GM12872 (cell line): Measurements from ENCODE around the gene B4GALT4.

Experiments used
- TF ChIP-seq, protein P1 (sequence below): IDR thresholded peaks from 3 replicates; pipeline ENCODE4 v1.5.1; 2011; ENCODE audit warnings: low read depth, mild to moderate bottlenecking, low read length, moderate library complexity; ENCODE audit not compliant: insufficient read depth

Gene B4GALT4

GRCh38 chr3:119240591-119241434 is at the start of gene B4GALT4:
Gene B4GALT4, minus strand, starts transcription at chr3:119240878. Its CDS starts 10,779 bp downstream, at chr3:119230099.
- TF ChIP-seq, protein P1, sequence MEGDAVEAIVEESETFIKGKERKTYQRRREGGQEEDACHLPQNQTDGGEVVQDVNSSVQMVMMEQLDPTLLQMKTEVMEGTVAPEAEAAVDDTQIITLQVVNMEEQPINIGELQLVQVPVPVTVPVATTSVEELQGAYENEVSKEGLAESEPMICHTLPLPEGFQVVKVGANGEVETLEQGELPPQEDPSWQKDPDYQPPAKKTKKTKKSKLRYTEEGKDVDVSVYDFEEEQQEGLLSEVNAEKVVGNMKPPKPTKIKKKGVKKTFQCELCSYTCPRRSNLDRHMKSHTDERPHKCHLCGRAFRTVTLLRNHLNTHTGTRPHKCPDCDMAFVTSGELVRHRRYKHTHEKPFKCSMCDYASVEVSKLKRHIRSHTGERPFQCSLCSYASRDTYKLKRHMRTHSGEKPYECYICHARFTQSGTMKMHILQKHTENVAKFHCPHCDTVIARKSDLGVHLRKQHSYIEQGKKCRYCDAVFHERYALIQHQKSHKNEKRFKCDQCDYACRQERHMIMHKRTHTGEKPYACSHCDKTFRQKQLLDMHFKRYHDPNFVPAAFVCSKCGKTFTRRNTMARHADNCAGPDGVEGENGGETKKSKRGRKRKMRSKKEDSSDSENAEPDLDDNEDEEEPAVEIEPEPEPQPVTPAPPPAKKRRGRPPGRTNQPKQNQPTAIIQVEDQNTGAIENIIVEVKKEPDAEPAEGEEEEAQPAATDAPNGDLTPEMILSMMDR: no peak

GRCh38 chr3:119289404-119289770 is 48.7 kb upstream of the B4GALT4 start:
- TF ChIP-seq, protein P1: no peak

GRCh38 chr3:119288669-119289403 is 48.2 kb upstream of the B4GALT4 start:
- TF ChIP-seq, protein P1: no peak

GRCh38 chr3:119279584-119280243 is 39.0 kb upstream of the B4GALT4 start:
- TF ChIP-seq, protein P1: no peak

DNA sequence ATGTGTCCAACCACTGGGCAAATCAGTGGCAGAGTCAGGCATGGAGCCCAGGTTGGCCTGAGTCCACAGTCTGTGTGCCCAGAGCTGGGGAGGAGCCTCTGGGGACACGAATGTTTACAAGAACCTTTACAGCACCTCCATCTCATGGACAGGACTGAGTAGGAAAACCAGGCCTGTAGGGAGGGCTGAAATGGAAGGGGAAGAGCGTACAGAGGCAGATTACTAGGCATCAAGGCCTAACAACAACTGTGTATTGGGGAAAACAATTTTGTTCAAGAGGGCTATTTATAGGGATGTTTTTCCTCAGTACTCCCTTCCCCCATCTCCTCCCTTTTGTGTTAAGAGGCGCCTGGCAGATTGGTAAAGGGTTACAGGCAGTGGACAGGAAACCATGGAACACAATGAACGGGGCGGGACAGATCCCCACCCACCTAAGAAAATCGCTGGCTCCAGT is 38.5 kb upstream of the B4GALT4 start:
- TF ChIP-seq, protein P1: no peak

- TF ChIP-seq, protein P1: no peak
Observed at GRCh38 chr3:119276680-119277079, 36.0 kb upstream of the B4GALT4 start.

DNA sequence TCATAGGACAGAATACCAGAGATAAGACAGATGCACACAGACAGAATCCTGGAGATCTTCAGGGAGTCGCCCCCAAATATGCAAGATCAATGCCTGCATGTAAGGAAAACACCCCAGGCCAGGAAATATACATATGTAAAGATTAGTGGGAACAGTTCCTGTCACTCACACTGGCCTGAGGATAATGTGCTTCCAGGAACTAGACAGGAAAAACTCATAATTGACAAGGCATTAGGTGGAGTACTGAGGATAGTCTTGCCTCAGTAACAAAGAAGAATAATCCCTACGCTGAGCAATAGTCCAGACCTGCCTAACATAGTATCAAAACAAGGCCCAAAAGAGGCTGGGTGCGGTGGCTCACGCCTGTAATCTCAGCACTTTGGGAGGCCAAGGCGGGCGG is 20.4 kb upstream of the B4GALT4 start:
- TF ChIP-seq, protein P1: no peak
